ENCODE results near the gene SLC6A13. TPM values are rescaled to one million over a fixed set of nuclear protein-coding genes. Genes with fewer than 3 reads are reported as not detected.

Gene SLC6A13
- total and polyA plus RNA-seq, 2 of the 8 experiments (the other 6 are each of a cell fraction or from before 2014, with no cell fraction given): 0.03 TPM; not detected in 1

DNA sequence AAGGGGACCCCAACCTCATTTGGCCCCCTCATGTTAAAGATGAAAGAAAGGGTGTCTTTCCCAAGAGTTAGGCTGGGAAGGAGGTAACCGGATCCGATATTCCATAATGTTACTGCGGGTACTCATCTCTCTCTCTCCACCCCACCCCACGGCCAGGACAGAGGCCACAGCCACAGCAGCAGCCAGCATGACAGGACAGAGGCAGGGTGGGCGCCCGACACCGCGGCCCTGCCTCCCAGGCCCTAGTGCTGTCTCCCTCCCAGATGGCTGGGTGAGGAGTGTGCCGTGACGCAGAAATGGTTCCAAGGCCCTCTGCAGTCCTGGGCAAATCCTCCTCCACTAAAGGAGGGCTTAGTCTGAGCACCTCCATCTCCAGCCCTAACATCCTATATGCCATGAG lies 54.8 kb downstream of the SLC6A13 start:
- Histone ChIP-seq H3K14ac (ENCODE audit: insufficient read length) (no peak overlapping the region), H3K4me3 (ENCODE audit: extremely low read depth in 1 of 4, insufficient read depth in 2 of 4, low read depth in 3 of 4, low read length in 4 of 4) (no peak overlapping the region), H2BK12ac (ENCODE audit: low read depth, low read length) (no peak overlapping the region), H3K56ac (replicated peaks; ENCODE audit: insufficient read length, low read depth, low read length) (no peak overlapping the region), H2BK15ac (ENCODE audit: low read length) (no peak overlapping the region), H3K27ac (ENCODE audit: low read depth, low read length) (no peak overlapping the region), H3K79me1 (ENCODE audit: low read depth, low read length) (no peaks in the 10 kb centered on the region), H3K27me3 (replicated peaks in 1 of 4; ENCODE audit: control insufficient read depth in 3 of 4, extremely low read depth in 1 of 4, insufficient read depth in 3 of 4, low read length in 3 of 4) (peaks cover 3 to 46% (median 32%) of the 10 kb centered on the region in 4 experiments), H4K91ac (replicated peaks; ENCODE audit: insufficient read length, low read length) (no peak overlapping the region), H3K36me3 (ENCODE audit: control insufficient read depth in 2 of 4, insufficient read depth in 4 of 4, low read length in 3 of 4) (no peaks in the 10 kb centered on the region; a peak in 1 of 8 replicates), H3K79me2 (ENCODE audit: control insufficient read depth in 1 of 2, insufficient read depth in 2 of 2, low read length in 2 of 2) (no peaks in the 10 kb centered on the region), H4K5ac (ENCODE audit: insufficient read length, low read depth, low read length) (no peak overlapping the region), H3K23me2 (ENCODE audit: low read depth, low read length) (peaks cover 5% of the 10 kb centered on the region; the same call in 1 of the 2 replicates), H3K9ac (replicated peaks in 1 of 4; ENCODE audit: extremely low read depth in 1 of 4, low read depth in 3 of 4, low read length in 3 of 4) (no peak overlapping the region), H3K9me3 (ENCODE audit: insufficient read depth in 2 of 2, low read depth in 1 of 2, low read length in 1 of 2) (no peaks in the 10 kb centered on the region), H3K23ac (ENCODE audit: insufficient read length) (no peak overlapping the region), H2AFZ (ENCODE audit: low read length) (no peak overlapping the region), H3K4ac (replicated peaks; ENCODE audit: insufficient read length, low read depth, low read length) (no peak overlapping the region), H2BK20ac (ENCODE audit: low read length) (no peak overlapping the region), H2BK5ac (ENCODE audit: low read depth, low read length) (no peak overlapping the region), H3K4me2 (ENCODE audit: insufficient read depth in 1 of 2, low read depth in 2 of 2, low read length in 2 of 2) (no peak overlapping the region), H2AK5ac (ENCODE audit: low read depth, low read length) (no peak overlapping the region), H4K8ac (ENCODE audit: extremely low read depth, insufficient read depth, low read length) (no peak overlapping the region), H4K20me1 (replicated peaks in 1 of 2; ENCODE audit: control insufficient read depth in 1 of 2, insufficient read depth in 2 of 2, low read length in 2 of 2) (peaks cover 0 to 2% of the 10 kb centered on the region in 2 experiments), H2BK120ac (replicated peaks; ENCODE audit: low read depth, low read length) (no peak overlapping the region), H3K18ac (ENCODE audit: extremely low read depth, low read length) (no peak overlapping the region), H3K4me1 (replicated peaks in 1 of 4; ENCODE audit: control insufficient read depth in 3 of 4, insufficient read depth in 4 of 4, low read length in 3 of 4) (peaks cover 0 to 18% (median 9%) of the 10 kb centered on the region in 4 experiments; a peak in 6 of 7 replicates)
- FAIRE-seq (no peak), DNase-seq (ENCODE audit: low read depth in 1 of 2, low spot score in 2 of 2) (no peak)
- no peak for TF ChIP-seq GABPA (IDR thresholded peaks at IDR 0.05; ENCODE audit: borderline replicate concordance, insufficient read depth, low read length)
- no peak for TF ChIP-seq CBX5 (IDR thresholded peaks at IDR 0.05; ENCODE audit: low read depth, low read length)
- no peak for TF ChIP-seq RAD21 (IDR thresholded peaks at IDR 0.05 in 1 of 2, conservative IDR thresholded peaks at IDR 0.05 in 1 of 2; ENCODE audit: low read depth in 2 of 2, low read length in 2 of 2)
- no peak for TF ChIP-seq NRF1 (IDR thresholded peaks at IDR 0.05; ENCODE audit: low read depth, low read length)
- no peak for TF ChIP-seq SIX5 (IDR thresholded peaks at IDR 0.05; ENCODE audit: low read depth, low read length)
- TF ChIP-seq SP1 (IDR thresholded peaks at IDR 0.05; ENCODE audit: low read depth, low read length): no peak
- no peak for TF ChIP-seq PHF8 (conservative IDR thresholded peaks at IDR 0.05; ENCODE audit: low read depth, low read length)
- TF ChIP-seq JUND (IDR thresholded peaks at IDR 0.05; ENCODE audit: low read length): no peak
- TF ChIP-seq POU5F1 (IDR thresholded peaks at IDR 0.05; ENCODE audit: low read depth, low read length): no peak
- TF ChIP-seq, protein P1, sequence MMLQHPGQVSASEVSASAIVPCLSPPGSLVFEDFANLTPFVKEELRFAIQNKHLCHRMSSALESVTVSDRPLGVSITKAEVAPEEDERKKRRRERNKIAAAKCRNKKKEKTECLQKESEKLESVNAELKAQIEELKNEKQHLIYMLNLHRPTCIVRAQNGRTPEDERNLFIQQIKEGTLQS (IDR thresholded peaks at IDR 0.05; ENCODE audit: insufficient read depth, low read depth, low read length): no peak
- ChIA-PET CTCF (ENCODE audit: partially characterized antibody) (no interaction called here), POLR2A (ENCODE audit: partially characterized antibody) (no interaction called here)
- 87% methylated on average over 10 of the region's 10 CpGs; no CpG with 5 or more reads in 1 of the 2 experiments for WGBS, 2 experiments (ENCODE audit: extremely low coverage in 1 of 2, insufficient coverage in 1 of 2, insufficient read length in 1 of 2, insufficient replicate concordance in 2 of 2, low coverage in 1 of 2, low lambda C conversion rate in 2 of 2, missing lambda C conversion rate in 1 of 2)
